Measurements from ENCODE around the gene TTC23.

Gene TTC23

DNA sequence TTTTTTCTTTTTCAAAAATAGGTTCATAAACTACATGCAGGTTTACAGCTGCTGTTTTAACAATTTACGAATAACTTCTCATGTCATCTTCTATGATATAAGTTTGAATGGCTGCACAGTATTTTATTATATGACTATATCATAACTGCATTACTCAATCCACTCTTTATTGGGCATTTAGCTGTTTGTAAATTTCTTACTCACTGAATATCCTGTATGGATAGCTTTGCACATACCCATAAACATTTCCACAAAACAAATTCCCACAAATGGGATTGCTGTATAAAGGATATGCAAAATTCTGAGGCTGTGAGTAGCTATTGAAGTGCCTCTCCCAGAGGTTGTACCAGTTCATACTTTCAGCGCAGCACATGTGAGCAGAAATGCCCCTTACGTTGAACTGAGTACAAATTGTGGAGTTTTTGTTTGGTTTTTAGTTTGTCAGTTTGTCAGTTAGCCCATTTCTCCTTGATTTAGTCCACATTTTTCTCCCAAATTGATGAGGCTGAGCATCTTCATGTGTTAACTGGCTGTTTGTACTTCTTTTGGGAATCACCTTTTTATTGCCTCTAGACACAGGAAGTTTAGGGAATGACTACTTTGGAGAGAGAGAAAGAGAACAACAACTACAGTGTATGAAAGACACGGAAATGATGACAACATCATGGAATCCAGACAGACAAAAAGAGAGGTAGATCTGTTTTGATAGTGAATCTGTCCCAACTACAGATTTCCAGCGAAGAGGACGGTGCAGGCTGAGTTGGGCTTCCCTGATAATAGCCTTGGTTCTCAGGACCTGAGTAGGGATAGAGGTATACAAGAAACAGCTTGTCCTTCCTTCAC, 24.8 kb downstream of the TTC23 start:
- Histone ChIP-seq H3K9me2 (replicated peaks; ENCODE audit: insufficient read depth, low read length) (no peaks in the 10 kb centered on the region), H3K9ac (ENCODE audit: low read length) (no peak overlapping the region), H4K20me1 (ENCODE audit: insufficient read depth, low read length) (no peaks in the 10 kb centered on the region), H3F3A (ENCODE audit: insufficient read depth, low read length) (no peaks in the 10 kb centered on the region), H3K27ac (ENCODE audit: low read length) (no peak overlapping the region), H3K9me3 (replicated peaks; ENCODE audit: insufficient read depth, low read length) (no peaks in the 10 kb centered on the region), H3K4me1 (ENCODE audit: low read length) (no peaks in the 10 kb centered on the region), H3K36me3 (replicated peaks; ENCODE audit: insufficient read depth, low read length) (no peaks in the 10 kb centered on the region), H3K4me3 (ENCODE audit: low read length) (no peak overlapping the region), H2AFZ (ENCODE audit: low read length) (no peak overlapping the region), H3K79me2 (ENCODE audit: low read length) (no peaks in the 10 kb centered on the region), H3K4me2 (ENCODE audit: low read depth, low read length) (no peak overlapping the region), H3K27me3 (replicated peaks; ENCODE audit: insufficient read depth, low read length) (no peaks in the 10 kb centered on the region)
- no peak for DNase-seq
- TF ChIP-seq EZH2 (optimal IDR thresholded peaks at IDR 0.05; ENCODE audit: low read depth, low read length) (no peak), EZH2phosphoT487 (IDR thresholded peaks at IDR 0.05; ENCODE audit: low read length) (no peak)
- TF ChIP-seq, protein P1, sequence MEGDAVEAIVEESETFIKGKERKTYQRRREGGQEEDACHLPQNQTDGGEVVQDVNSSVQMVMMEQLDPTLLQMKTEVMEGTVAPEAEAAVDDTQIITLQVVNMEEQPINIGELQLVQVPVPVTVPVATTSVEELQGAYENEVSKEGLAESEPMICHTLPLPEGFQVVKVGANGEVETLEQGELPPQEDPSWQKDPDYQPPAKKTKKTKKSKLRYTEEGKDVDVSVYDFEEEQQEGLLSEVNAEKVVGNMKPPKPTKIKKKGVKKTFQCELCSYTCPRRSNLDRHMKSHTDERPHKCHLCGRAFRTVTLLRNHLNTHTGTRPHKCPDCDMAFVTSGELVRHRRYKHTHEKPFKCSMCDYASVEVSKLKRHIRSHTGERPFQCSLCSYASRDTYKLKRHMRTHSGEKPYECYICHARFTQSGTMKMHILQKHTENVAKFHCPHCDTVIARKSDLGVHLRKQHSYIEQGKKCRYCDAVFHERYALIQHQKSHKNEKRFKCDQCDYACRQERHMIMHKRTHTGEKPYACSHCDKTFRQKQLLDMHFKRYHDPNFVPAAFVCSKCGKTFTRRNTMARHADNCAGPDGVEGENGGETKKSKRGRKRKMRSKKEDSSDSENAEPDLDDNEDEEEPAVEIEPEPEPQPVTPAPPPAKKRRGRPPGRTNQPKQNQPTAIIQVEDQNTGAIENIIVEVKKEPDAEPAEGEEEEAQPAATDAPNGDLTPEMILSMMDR (IDR thresholded peaks at IDR 0.05; ENCODE audit: low read length) = no peak

DNA sequence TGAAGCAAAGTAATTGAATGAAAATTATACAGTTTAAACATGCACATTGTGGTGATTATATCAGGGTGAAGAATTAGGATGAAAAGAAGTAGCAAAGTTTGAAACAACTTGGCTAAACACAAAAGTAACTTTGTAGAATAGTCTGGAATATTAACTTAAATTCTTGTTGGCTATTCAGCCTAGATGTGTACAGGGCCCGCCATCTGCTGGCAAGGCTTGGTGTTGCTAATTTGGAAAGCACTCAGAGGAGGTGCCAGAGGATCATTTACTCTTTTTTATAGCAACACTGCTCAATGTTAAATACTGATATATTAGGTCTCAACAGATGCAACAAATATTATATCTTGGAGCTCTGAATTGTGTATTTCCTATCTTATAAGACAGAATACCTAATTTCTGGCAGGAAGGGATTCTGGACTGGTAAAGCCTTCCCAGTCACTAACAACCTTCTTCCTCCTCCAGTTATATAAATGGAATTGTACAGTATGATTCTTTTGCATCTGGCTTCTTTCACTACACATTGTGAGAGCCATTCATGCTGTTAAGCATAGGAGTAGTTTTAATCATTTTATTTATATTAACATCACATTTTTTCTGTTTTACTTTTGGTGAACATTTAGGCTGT, 36.1 kb downstream of the TTC23 start:
- TF ChIP-seq, protein P1 (IDR thresholded peaks at IDR 0.05; ENCODE audit: low read length) = peak; percentile 96
- TF ChIP-seq EZH2 (optimal IDR thresholded peaks at IDR 0.05; ENCODE audit: low read depth, low read length) (no peak), EZH2phosphoT487 (IDR thresholded peaks at IDR 0.05; ENCODE audit: low read length) (no peak)
- H3K4me3 ChIP-seq (ENCODE audit: low read length) = no peak overlapping the region
- H3K36me3 ChIP-seq (replicated peaks; ENCODE audit: insufficient read depth, low read length) = no peaks in the 10 kb centered on the region
- no peaks in the 10 kb centered on the region for H3F3A ChIP-seq (ENCODE audit: insufficient read depth, low read length)
- H3K4me2 ChIP-seq (ENCODE audit: low read depth, low read length) = no peak overlapping the region
- no peak overlapping the region for H2AFZ ChIP-seq (ENCODE audit: low read length)
- peak; percentile 68 for DNase-seq
- H3K4me1 ChIP-seq (ENCODE audit: low read length) = no peaks in the 10 kb centered on the region
- no peak overlapping the region for H3K9ac ChIP-seq (ENCODE audit: low read length)
- H3K79me2 ChIP-seq (ENCODE audit: low read length) = no peaks in the 10 kb centered on the region
- no peaks in the 10 kb centered on the region for H3K9me2 ChIP-seq (replicated peaks; ENCODE audit: insufficient read depth, low read length)
- H4K20me1 ChIP-seq (ENCODE audit: insufficient read depth, low read length) = no peaks in the 10 kb centered on the region
- no peaks in the 10 kb centered on the region for H3K9me3 ChIP-seq (replicated peaks; ENCODE audit: insufficient read depth, low read length)
- H3K27me3 ChIP-seq (replicated peaks; ENCODE audit: insufficient read depth, low read length) = no peaks in the 10 kb centered on the region
- no peak overlapping the region for H3K27ac ChIP-seq (ENCODE audit: low read length)

DNA sequence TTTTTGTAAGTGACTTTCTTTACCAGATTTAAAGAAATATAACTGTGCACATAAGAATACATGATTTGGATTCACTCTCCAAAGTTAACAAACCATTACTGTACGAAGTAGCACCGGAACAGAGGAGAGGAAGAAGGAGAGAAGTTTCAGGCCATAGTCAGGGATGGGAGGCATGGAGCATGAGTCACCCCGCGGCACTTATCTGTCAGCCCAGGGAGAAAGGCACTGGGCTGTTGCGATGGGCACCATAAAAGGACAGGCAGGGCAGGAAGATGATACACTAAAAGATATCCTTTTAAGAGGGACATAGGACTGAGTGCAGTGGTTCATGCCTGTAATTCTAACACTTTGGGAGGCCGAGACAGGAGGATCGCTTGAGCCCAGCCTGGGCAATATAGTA, 37.0 kb downstream of the TTC23 start:
- no peak for DNase-seq

More for the DNA sequence above, 37.0 kb downstream of the TTC23 start:
- Histone ChIP-seq H4K20me1 (ENCODE audit: insufficient read depth, low read length) (no peaks in the 10 kb centered on the region), H3K79me2 (ENCODE audit: low read length) (no peaks in the 10 kb centered on the region), H3K36me3 (replicated peaks; ENCODE audit: insufficient read depth, low read length) (no peaks in the 10 kb centered on the region), H3K4me3 (ENCODE audit: low read length) (no peak overlapping the region), H3K27me3 (replicated peaks; ENCODE audit: insufficient read depth, low read length) (no peaks in the 10 kb centered on the region), H3K27ac (ENCODE audit: low read length) (no peak overlapping the region), H3F3A (ENCODE audit: insufficient read depth, low read length) (no peaks in the 10 kb centered on the region), H2AFZ (ENCODE audit: low read length) (no peak overlapping the region), H3K9ac (ENCODE audit: low read length) (no peak overlapping the region), H3K9me2 (replicated peaks; ENCODE audit: insufficient read depth, low read length) (no peaks in the 10 kb centered on the region), H3K4me2 (ENCODE audit: low read depth, low read length) (no peak overlapping the region), H3K4me1 (ENCODE audit: low read length) (no peaks in the 10 kb centered on the region), H3K9me3 (replicated peaks; ENCODE audit: insufficient read depth, low read length) (no peaks in the 10 kb centered on the region)
- TF ChIP-seq EZH2phosphoT487 (IDR thresholded peaks at IDR 0.05; ENCODE audit: low read length) = no peak
- TF ChIP-seq, protein P1 (IDR thresholded peaks at IDR 0.05; ENCODE audit: low read length) = no peak
- no peak for TF ChIP-seq EZH2 (optimal IDR thresholded peaks at IDR 0.05; ENCODE audit: low read depth, low read length)

Measured in MM.1S (cell line).